Activated CD8-positive, alpha-beta memory T cell treated with anti-CD3 and anti-CD28 coated beads, Interleukin-2, amount 50 U/mL, for 1 hour (primary cell): ENCODE data around the gene NINJ2.
"Not testable (repeated sequence)": the region's sequence is repeated elsewhere in the genome, so short reads cannot be mapped to it uniquely, and the experiment has no call there.

Experiments used
- DNase-seq: peaks from one replicate; pipeline ENCODE4 v3.0.0-alpha.2; 2020; ENCODE audit errors: extremely low read depth

NINJ2 gene

DNA sequence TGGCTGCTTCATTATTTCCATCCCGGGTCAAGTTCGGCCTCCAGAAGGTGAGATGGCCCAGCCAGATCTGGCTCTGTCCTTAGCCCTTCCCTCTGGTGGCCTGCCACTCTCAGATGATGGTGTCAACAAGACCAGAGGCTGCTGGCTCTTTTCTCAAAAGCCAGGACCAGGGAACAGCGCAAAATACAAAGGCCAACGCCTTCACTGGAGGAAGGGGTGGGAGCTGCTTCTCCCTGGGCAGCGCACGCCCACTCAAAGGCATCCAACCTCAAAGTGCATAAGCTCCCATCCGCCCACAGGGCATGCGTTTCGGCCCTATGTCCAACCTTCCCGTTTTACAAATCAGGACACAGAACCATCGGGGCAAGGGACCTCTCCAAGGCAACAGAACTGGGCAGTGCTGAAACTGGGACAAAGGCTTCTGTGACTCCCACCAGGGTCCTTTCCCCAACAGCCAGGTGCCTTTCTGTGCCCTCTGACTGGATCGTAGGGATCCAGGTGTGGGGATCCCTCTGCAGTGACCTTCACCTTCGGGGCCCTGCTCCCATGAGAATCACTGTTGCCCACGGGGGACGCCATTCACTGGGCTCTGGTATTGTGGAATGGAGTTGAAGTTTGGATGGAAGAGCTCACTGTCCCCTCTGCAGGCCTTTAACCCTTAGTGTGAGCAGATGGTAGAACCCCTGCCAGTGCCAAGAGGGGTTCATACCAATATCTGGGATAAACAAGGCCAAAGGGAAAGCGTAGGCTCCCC is 76.8 kb downstream of the NINJ2 start:
- DNase-seq: no peak

- DNase-seq: no peak
Measured at GRCh38 chr12:585062-586061, 77.9 kb downstream of the NINJ2 start.

GRCh38 chr12:583251-583869 is 79.9 kb downstream of the NINJ2 start:
- DNase-seq: no peak

- no peak for DNase-seq
Measured at GRCh38 chr12:581746-582145, 81.5 kb downstream of the NINJ2 start.

DNA sequence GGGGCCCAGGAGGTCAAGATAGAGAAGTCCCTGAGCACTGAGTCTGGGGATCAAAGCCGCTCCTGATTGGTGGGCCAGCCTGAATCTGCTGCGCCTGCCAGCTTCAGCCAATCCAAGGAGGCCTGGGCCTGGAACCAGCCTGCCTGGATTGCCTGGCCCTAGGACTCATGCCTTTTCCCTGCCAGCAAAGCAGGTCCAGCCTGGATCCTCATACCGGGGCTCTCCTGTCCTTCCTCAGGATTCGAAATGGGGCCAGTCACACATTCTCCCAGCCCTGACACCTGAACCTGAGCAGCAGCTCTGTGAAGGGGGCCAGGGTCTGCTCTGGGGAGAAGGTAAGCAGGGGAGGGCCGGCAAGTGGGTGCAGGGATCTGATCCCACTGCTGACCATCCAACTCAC is 81.9 kb downstream of the NINJ2 start:
- no peak for DNase-seq

DNA sequence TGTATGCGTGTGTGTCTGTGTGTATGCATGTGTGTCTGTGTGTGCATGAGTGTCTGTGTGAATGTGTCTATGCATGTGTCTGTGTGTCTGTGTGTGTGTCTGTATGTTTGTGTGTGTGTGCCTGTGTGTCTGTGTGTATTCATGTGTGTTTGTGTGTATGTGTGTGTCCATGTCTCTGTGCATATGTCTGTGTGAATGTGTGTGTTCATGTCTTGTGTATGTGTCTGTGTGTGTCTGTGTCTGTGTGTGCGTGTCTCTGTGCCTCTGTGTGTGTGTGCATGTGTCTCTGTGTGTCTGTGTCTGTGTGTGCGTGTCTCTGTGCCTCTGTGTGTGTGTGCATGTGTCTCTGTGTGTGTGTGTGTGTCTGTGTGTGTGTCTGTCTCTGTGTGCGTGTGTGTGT is 82.4 kb downstream of the NINJ2 start:
- no peak for DNase-seq

GRCh38 chr12:579420-580110 is 83.7 kb downstream of the NINJ2 start:
- no peak for DNase-seq

DNA sequence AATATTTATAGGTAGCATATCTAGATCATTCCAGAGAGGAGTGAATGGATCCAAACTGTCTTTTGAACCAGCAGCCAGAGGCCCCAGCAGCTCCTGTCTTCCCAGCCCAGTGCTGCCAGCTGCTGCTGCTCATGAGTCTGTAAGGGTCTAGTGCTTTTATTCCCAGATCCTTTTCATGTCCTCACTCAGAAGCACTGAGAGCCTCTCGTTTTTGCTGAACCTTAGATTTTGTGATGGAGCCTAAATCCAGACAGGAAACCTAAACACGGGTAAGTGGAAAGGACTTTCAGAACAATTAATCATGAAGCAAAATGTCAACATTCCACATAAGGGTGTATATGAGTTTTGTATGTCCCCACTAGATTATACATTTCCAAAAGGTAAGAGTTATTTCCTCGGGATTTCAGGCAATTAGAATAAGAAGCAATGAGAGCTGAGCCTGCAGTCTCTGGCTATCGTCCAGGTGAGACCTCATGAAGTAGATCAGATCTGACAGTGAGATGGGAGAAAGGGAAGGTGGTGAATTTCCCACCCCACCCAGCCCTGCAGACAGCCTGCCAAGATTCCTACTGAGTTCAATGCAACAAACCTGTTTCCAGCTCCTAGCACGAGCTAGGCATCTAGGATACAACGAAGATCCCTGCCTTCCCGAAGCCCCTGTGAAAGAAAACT is 84.4 kb downstream of the NINJ2 start:
- no peak for DNase-seq

GRCh38 chr12:577994-578747 is 85.1 kb downstream of the NINJ2 start:
- DNase-seq: not testable (repeated sequence)

GRCh38 chr12:576615-577110 is 86.6 kb downstream of the NINJ2 start:
- DNase-seq: no peak

GRCh38 chr12:575948-576614 is 87.2 kb downstream of the NINJ2 start:
- peak; percentile 25 for DNase-seq

DNA sequence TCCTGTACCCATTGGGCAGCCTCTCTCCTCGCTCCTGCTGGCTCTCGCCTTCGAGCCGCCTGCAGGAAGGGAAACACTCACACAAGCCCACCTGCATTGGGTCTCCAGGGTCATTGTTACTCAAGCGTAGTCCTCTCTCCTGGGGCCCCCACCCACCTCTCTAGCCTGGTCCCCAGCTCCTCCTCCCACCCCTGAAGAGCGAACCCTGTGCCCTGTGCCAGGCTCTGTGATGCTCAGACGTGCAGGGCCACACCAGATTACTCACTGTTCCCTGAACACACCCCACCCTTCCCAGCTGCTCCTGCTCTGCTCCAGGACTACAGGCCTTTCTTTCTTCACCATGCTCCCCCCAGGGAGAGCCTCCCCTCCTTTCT is 88.1 kb downstream of the NINJ2 start:
- no peak for DNase-seq

DNA sequence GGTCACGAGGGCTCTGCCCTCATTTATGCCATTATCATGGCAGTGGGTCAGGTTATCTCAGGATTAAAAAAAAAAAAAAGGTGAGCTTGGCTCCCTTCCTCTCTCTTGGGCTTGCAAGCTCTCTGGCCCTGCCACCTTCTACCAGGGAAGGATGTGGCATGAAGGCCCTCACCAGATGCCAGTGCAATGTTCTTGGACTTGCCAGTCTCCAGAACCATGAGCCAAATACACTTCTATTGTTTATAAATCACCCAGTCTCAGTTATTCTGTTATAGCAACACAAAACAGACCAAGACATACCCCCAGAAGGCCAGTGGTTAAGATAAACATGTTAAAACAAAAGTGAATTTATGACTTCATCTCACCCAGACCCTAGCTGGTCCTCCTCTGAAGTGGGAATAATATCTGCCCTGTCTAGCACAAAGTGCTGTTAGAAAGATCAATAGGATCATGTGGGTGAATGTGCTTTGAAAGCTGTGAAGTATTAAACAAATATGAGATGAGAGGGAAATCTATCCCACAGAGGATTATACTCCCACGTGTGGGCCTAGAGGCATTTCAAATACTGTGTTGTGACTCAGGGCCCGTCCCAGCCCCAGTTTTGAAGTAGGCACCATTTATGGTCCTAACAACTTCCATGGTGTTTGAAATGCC is 88.6 kb downstream of the NINJ2 start:
- no peak for DNase-seq

DNA sequence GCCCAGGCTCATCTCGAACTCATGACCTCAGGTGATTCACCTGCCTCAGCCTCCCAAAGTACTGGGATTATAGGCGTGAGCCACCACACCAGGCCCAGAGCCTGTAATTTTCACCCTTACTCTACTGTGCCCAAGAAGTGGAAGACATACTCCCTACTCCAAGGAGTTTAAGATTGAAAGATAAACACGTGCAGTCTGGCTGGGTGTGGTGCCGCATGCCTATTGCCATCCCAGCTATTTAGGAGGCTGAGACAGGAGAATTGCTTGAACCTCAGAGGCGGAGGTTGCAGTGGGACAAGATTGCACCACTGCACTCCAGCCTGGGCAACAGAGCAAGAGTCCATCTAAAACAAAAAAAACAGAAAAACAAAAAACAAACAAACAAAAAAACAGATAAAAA is 90.0 kb downstream of the NINJ2 start:
- DNase-seq: no peak

GRCh38 chr12:572532-572899 is 90.7 kb downstream of the NINJ2 start:
- DNase-seq: no peak

- DNase-seq: no peak
Measured at GRCh38 chr12:571795-572531, 91.3 kb downstream of the NINJ2 start.

DNA sequence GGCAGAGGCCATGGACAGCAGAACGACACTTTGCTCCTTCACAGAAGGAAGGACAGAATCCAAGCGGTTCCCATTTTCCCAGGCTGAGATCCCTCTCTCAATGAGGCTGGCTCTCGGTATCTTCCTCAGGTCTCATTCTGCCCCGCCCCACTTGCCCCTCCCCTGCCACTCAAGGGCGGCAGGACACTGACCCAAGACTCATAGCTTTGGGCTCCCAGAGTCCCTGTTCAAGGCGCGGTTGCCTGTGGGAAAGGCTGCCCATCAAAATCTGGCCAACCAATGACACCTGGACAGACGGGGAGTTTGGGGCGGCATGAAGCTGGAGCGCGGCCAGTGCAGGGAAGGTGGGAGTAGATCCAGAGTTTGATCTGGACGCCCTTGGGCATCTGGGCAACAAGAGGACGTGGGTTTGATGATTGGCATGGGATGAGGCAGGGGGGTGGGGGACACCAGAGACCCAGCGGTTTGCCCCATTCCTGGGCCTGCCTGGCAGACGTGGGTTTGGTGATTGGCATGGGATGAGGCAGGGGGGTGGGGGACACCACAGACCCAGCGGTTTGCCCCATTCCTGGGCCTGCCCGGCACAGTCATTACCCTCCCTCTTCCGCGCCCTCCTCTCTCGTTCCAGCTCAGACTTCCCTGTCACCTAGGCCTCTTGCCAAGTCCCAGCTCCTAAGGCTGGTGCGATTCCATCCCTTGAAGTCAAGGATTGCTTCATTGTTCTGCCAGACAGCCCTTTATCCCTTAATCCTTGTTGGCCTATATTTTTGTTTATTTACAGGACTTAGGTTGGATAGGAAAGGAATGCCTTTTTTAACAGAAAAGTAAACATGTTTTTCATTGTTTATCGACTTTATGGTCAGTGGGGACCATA is 92.1 kb downstream of the NINJ2 start:
- DNase-seq: no peak
